ENCODE results near the gene RCSD1. TPM values are rescaled to one million over a fixed set of nuclear protein-coding genes. Genes with fewer than 3 reads are reported as not detected.

RCSD1 gene
- total RNA-seq, 4 donors from 2014 or later: 0.34 to 3.5 (median 2.0) TPM

DNA sequence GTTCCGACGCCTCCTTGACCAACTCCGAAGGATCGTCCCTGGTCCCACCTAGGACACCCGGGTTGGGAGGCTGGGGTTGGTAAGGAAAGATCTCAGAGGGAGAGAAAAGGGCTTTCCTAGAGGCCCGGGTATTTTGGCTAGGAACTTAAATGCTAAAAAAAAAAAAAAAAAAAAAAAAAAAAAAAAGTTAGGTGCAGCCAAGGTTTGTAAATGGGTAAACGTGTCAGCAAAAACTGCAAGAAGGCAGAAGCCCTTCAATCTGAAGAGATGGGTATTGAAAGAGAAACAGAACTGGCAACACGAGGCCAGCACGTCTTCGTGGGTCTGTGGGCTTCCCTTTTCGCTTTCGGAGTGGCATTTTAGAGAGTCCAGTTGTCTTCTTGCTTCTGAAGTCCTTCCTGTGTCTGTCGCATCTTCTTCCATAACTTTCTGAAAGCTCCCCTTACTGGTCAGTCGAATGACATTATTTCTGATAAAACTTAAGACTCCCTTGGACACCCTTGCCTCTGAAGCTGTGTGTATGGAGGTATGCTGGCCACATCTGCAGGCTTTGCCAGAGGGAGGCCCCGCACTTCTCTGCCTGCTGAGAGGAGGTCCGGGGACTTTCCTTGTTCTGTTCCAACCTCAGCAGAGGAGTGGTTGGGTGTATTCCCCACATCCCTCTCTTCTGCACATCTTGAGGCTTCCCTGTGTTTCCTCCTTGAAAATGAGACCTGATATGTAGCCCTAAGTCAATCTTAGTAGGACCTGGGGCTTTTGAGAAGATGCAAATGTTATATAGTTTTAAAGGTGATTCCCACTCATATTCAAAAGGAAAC is 745 bp downstream of the RCSD1 start:
- DNase-seq (ENCODE audit: low spot score in 2 of 2): no peak
- Histone ChIP-seq H3K4me1 (peaks cover 21% of the 10 kb centered on the region), H3K27me3 (peaks cover 9% of the 10 kb centered on the region), H3K27ac (peak overlapping the region; percentile 88), H3K9me3 (no peaks in the 10 kb centered on the region), H3K4me3 (peak overlapping the region; percentile 71), H3K36me3 (no peaks in the 10 kb centered on the region)
- WGBS: 48% methylated on average over 14 of the region's 16 CpGs
- no peak for TF ChIP-seq POLR2AphosphoS5 (IDR thresholded peaks at IDR 0.05)
- no peak for TF ChIP-seq EP300 (IDR thresholded peaks at IDR 0.05)
- TF ChIP-seq POLR2A (IDR thresholded peaks at IDR 0.05): no peak
- TF ChIP-seq, protein P1, sequence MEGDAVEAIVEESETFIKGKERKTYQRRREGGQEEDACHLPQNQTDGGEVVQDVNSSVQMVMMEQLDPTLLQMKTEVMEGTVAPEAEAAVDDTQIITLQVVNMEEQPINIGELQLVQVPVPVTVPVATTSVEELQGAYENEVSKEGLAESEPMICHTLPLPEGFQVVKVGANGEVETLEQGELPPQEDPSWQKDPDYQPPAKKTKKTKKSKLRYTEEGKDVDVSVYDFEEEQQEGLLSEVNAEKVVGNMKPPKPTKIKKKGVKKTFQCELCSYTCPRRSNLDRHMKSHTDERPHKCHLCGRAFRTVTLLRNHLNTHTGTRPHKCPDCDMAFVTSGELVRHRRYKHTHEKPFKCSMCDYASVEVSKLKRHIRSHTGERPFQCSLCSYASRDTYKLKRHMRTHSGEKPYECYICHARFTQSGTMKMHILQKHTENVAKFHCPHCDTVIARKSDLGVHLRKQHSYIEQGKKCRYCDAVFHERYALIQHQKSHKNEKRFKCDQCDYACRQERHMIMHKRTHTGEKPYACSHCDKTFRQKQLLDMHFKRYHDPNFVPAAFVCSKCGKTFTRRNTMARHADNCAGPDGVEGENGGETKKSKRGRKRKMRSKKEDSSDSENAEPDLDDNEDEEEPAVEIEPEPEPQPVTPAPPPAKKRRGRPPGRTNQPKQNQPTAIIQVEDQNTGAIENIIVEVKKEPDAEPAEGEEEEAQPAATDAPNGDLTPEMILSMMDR (IDR thresholded peaks at IDR 0.05): no peak

GRCh38 chr1:167631386-167631935 is 1.4 kb downstream of the RCSD1 start:
- TF ChIP-seq POLR2AphosphoS5 (IDR thresholded peaks at IDR 0.05) (no peak), EP300 (IDR thresholded peaks at IDR 0.05) (no peak), POLR2A (IDR thresholded peaks at IDR 0.05) (no peak)
- TF ChIP-seq, protein P1 (IDR thresholded peaks at IDR 0.05): no peak
- Histone ChIP-seq H3K4me1 (peaks cover 21% of the 10 kb centered on the region), H3K27me3 (peaks cover 9% of the 10 kb centered on the region), H3K4me3 (peak overlapping the region; percentile 71), H3K36me3 (no peaks in the 10 kb centered on the region), H3K27ac (peak overlapping the region; percentile 88), H3K9me3 (no peaks in the 10 kb centered on the region)
- no peak for DNase-seq (ENCODE audit: low spot score in 2 of 2)
- WGBS: 83% methylated on average over 3 of the region's 3 CpGs

- H3K4me1 ChIP-seq: peaks cover 26% of the 10 kb centered on the region
- H3K9me3 ChIP-seq: no peaks in the 10 kb centered on the region
- H3K27ac ChIP-seq: peak overlapping the region; percentile 88
- DNase-seq (ENCODE audit: low spot score in 2 of 2): no peak
- WGBS: 65% methylated on average over 4 of the region's 4 CpGs
- peaks cover 9% of the 10 kb centered on the region for H3K27me3 ChIP-seq
- no peaks in the 10 kb centered on the region for H3K36me3 ChIP-seq
- TF ChIP-seq POLR2A (IDR thresholded peaks at IDR 0.05) (no peak), EP300 (IDR thresholded peaks at IDR 0.05) (no peak), POLR2AphosphoS5 (IDR thresholded peaks at IDR 0.05) (no peak)
- TF ChIP-seq, protein P1 (IDR thresholded peaks at IDR 0.05): no peak
- H3K4me3 ChIP-seq: peak overlapping the region; percentile 71
These were observed 2.0 kb downstream of the RCSD1 start for GRCh38 chr1:167631936-167632614.

DNA sequence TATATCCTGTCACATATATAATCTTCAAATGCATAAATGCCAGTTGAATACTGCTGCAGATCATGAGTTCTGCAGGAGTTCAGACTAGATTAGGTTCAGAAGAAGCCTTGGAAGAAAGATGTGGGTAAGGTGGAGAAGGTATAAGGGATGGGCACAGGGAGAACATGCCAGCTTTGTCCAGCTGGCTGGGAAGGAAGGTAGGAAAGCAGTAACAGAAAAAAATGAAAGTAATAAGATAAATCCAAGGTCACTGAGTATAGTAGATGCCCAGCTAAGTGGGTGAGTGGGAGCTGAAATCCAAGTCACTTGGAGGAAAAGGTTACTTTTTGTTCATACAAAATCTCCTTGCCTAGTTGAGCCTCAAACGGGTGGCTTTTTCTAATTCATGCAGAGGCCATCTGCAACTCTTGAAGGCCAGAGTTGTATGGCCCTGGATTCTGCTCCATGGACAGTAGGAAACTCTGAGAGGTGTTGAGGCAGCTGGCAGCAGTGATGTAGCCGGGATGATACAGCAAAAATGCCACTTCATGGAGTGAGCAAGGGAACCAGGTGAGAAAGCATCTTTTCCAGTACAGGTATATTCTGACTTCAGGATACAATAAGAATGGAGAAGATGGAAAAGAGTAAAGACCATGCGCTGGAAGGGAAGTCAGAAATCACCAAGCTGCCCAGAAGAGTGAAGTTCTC is 3.4 kb downstream of the RCSD1 start:
- no peak for DNase-seq (ENCODE audit: low spot score in 2 of 2)
- no peak overlapping the region for H3K27ac ChIP-seq
- no peaks in the 10 kb centered on the region for H3K9me3 ChIP-seq
- no peaks in the 10 kb centered on the region for H3K36me3 ChIP-seq
- TF ChIP-seq, protein P1 (IDR thresholded peaks at IDR 0.05): no peak
- no peak for TF ChIP-seq POLR2A (IDR thresholded peaks at IDR 0.05)
- no peak for TF ChIP-seq POLR2AphosphoS5 (IDR thresholded peaks at IDR 0.05)
- no peak for TF ChIP-seq EP300 (IDR thresholded peaks at IDR 0.05)
- 94% methylated on average over 3 of the region's 3 CpGs for WGBS
- H3K4me3 ChIP-seq: no peak overlapping the region
- H3K4me1 ChIP-seq: peaks cover 21% of the 10 kb centered on the region
- H3K27me3 ChIP-seq: peaks cover 9% of the 10 kb centered on the region
